ENCODE results near the gene PCNX1. TPM values are rescaled to one million over a fixed set of nuclear protein-coding genes. Genes with fewer than 3 reads are reported as not detected.

Gene PCNX1
- total and polyA plus RNA-seq, 9 of the 15 experiments (the other 6 are each of a cell fraction or from before 2014, with no cell fraction given), result 0.30 to 4.5 (median 2.3) TPM

GRCh38 chr14:71148627-71149026 lies 241.4 kb downstream of the PCNX1 start (continued):
- TF ChIP-seq MCM2 (IDR thresholded peaks at IDR 0.05; ENCODE audit: low read depth) (no peak), UBTF (IDR thresholded peaks at IDR 0.05; ENCODE audit: borderline replicate concordance in 1 of 2, low read depth in 2 of 2, low read length in 2 of 2) (no peak), ZNF3 (CRISPR knock-in tag; IDR thresholded peaks at IDR 0.05) (no peak), MTF1 (CRISPR knock-in tag; IDR thresholded peaks at IDR 0.05; ENCODE audit: borderline replicate concordance) (no peak), ZNF212 (CRISPR knock-in tag; IDR thresholded peaks at IDR 0.05) (no peak), RAD51 (IDR thresholded peaks at IDR 0.05; ENCODE audit: borderline replicate concordance, low read depth) (no peak), KDM4B (IDR thresholded peaks at IDR 0.05; ENCODE audit: borderline replicate concordance in 2 of 2, low read depth in 1 of 2) (no peak), MEF2A (IDR thresholded peaks at IDR 0.05; ENCODE audit: control insufficient read depth, low read depth, low read length) (no peak), RERE (CRISPR knock-in tag; IDR thresholded peaks at IDR 0.05; ENCODE audit: borderline replicate concordance) (no peak), SAFB2 (IDR thresholded peaks at IDR 0.05; ENCODE audit: borderline replicate concordance, low read depth, low read length, severe bottlenecking) (no peak), CCNT2 (IDR thresholded peaks at IDR 0.05; ENCODE audit: borderline replicate concordance, extremely low read depth, insufficient read length, low read depth, low read length) (no peak), ATF1 (CRISPR knock-in tag; IDR thresholded peaks at IDR 0.05) (no peak), ATF1 (tag; IDR thresholded peaks at IDR 0.05) (no peak), ETV6 (IDR thresholded peaks at IDR 0.05; ENCODE audit: borderline replicate concordance in 1 of 2, low read depth in 2 of 2, low read length in 1 of 2) (no peak), ETV6 (CRISPR knock-in tag; IDR thresholded peaks at IDR 0.05; ENCODE audit: borderline replicate concordance) (no peak)
